Testis (tissue), 2 donors: ENCODE data around the gene SYK.

Experiments used
- POLR2A ChIP-seq: fragments of 450-650 bp; IDR thresholded peaks from one replicate; pipeline ENCODE4 v1.6.1; 2017; ENCODE audit warnings: antibody characterized with exemption, mild to moderate bottlenecking, moderate library complexity
- TF ChIP-seq, protein P1 (sequence below), 3 experiments: fragments of 450-650 bp in 2 of 3; fragments of 200-600 bp in 1 of 3; sonication (generic) in 1 of 3; IDR thresholded peaks; one replicate each; pipeline ENCODE4 v1.5.1; 2016 to 2019; ENCODE audit warnings: antibody characterized with exemption in 3 of 3, mild to moderate bottlenecking in 2 of 3, moderate library complexity in 1 of 3

DNA sequence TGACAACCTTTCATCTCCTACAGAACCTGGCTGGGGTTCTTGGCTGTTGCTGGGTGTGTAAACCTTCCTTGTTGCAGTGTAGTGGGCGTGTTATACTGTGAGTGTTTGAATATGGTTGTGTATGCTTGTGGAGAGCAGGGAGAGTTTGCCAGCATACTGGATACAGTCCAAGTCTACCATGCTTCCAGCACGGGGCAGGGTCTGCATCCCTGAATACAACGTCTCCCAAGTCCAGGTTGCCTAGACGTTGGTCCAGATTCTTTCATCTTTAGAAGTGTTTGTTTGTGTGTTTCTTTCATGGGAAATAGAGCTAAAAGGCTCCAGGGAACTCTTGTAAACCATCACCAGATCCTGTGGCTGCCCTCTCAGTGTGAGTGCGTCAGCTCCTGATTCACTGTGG lies 46.4 kb downstream of the SYK start:
- TF ChIP-seq, protein P1, sequence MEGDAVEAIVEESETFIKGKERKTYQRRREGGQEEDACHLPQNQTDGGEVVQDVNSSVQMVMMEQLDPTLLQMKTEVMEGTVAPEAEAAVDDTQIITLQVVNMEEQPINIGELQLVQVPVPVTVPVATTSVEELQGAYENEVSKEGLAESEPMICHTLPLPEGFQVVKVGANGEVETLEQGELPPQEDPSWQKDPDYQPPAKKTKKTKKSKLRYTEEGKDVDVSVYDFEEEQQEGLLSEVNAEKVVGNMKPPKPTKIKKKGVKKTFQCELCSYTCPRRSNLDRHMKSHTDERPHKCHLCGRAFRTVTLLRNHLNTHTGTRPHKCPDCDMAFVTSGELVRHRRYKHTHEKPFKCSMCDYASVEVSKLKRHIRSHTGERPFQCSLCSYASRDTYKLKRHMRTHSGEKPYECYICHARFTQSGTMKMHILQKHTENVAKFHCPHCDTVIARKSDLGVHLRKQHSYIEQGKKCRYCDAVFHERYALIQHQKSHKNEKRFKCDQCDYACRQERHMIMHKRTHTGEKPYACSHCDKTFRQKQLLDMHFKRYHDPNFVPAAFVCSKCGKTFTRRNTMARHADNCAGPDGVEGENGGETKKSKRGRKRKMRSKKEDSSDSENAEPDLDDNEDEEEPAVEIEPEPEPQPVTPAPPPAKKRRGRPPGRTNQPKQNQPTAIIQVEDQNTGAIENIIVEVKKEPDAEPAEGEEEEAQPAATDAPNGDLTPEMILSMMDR (IDR thresholded peaks at IDR 0.05) = no peak
- no peak for TF ChIP-seq POLR2A
